GM23338 (cell line): ENCODE measurements around the gene VSTM2L. TPM values are rescaled to one million over a fixed set of nuclear protein-coding genes. Genes with fewer than 3 reads are reported as not detected.

Experiments
- ATAC-seq: fragments of 200-7000 bp; cut with Tn5 transposase; 3 replicates; pipeline ENCODE4 v1.9.1; 2020
- DNase-seq: peaks from one replicate; pipeline ENCODE4 v3.0.0-alpha.2; 2015; ENCODE audit warnings: low spot score
- H2AFZ ChIP-seq: fragments of 200-600 bp; sonication (generic); 2 replicates; pipeline ENCODE4 v1.8.0; 2016; ENCODE audit warnings: antibody characterized with exemption, mild to moderate bottlenecking, moderate library complexity
- H3F3A ChIP-seq: fragments of 200-600 bp; sonication (generic); replicated peaks from 2 replicates; pipeline ENCODE4 v1.8.0; 2017; ENCODE audit warnings: antibody characterized with exemption, mixed run types, low read depth
- H3K27ac ChIP-seq: fragments of 200-600 bp; sonication (generic); 2 replicates; pipeline ENCODE4 v1.6.1; 2016; ENCODE audit warnings: low read depth
- H3K27me3 ChIP-seq: fragments of 200-600 bp; sonication (generic); 2 replicates; pipeline ENCODE4 v1.8.0; 2016; ENCODE audit warnings: mild to moderate bottlenecking, mixed run types, moderate library complexity; ENCODE audit not compliant: insufficient read depth
- H3K36me3 ChIP-seq: fragments of 200-600 bp; sonication (generic); 2 replicates; pipeline ENCODE4 v1.8.0; 2016; ENCODE audit warnings: mild to moderate bottlenecking; ENCODE audit not compliant: insufficient read depth
- H3K4me1 ChIP-seq: fragments of 200-600 bp; sonication (generic); 2 replicates; pipeline ENCODE4 v1.8.0; 2016; ENCODE audit warnings: mild to moderate bottlenecking, moderate library complexity; ENCODE audit not compliant: insufficient read depth
- H3K4me2 ChIP-seq: fragments of 200-600 bp; sonication (generic); 2 replicates; pipeline ENCODE4 v1.7.1; 2017; ENCODE audit warnings: mixed run types
- H3K4me3 ChIP-seq: fragments of 200-600 bp; sonication (generic); 2 replicates; pipeline ENCODE4 v1.6.1; 2016; ENCODE audit warnings: mixed run types
- H3K79me2 ChIP-seq: fragments of 200-600 bp; sonication (generic); replicated peaks from 2 replicates; pipeline ENCODE4 v1.8.0; 2017; ENCODE audit warnings: mild to moderate bottlenecking; ENCODE audit not compliant: insufficient read depth
- H3K9me2 ChIP-seq: fragments of 200-600 bp; sonication (generic); 2 replicates; pipeline ENCODE4 v1.8.0; 2017; ENCODE audit not compliant: insufficient read depth
- H4K20me1 ChIP-seq: fragments of 200-600 bp; sonication (generic); replicated peaks from 2 replicates; pipeline ENCODE4 v1.8.0; 2017; ENCODE audit warnings: mild to moderate bottlenecking; ENCODE audit not compliant: insufficient read depth
- H3K27ac Mint-ChIP-seq: 2 replicates; pipeline ENCODE4 v1.8.0; 2020; ENCODE audit warnings: inconsistent platforms, mild to moderate bottlenecking, moderate library complexity, mixed read lengths
- H3K27me3 Mint-ChIP-seq: 3 replicates; pipeline ENCODE4 v1.8.0; 2022; ENCODE audit warnings: low read depth, mild to moderate bottlenecking, moderate library complexity, mixed read lengths, inconsistent platforms; ENCODE audit not compliant: insufficient read depth, poor library complexity
- H3K36me3 Mint-ChIP-seq: 3 replicates; pipeline ENCODE4 v1.8.0; 2021; ENCODE audit warnings: low read depth, mild to moderate bottlenecking, inconsistent platforms, moderate library complexity, mixed read lengths
- H3K4me1 Mint-ChIP-seq: 3 replicates; pipeline ENCODE4 v1.8.0; 2020; ENCODE audit warnings: mild to moderate bottlenecking, inconsistent platforms, mixed read lengths
- H3K4me3 Mint-ChIP-seq: 3 replicates; pipeline ENCODE4 v1.8.0; 2021; ENCODE audit warnings: moderate library complexity, mild to moderate bottlenecking, inconsistent platforms, mixed read lengths
- H3K9me3 Mint-ChIP-seq: 3 replicates; pipeline ENCODE4 v1.8.0; 2020; ENCODE audit warnings: moderate library complexity, mild to moderate bottlenecking, inconsistent platforms, mixed read lengths
- CREB1 ChIP-seq: fragments of 250-450 bp; sonication (Bioruptor Pico); IDR thresholded peaks from 2 replicates; pipeline ENCODE4 v1.5.0; 2020; ENCODE audit warnings: low read depth, mild to moderate bottlenecking, moderate library complexity
- CTCF ChIP-seq, 2 experiments: fragments of 200-600 bp in 1 of 2; sonication (generic) in 1 of 2; conservative IDR thresholded peaks; 2 replicates each; pipeline versions ENCODE4 v1.5.1 to v1.6.1; 2016 to 2017; ENCODE audit warnings: antibody characterized with exemption in 2 of 2, low read depth in 2 of 2, mild to moderate bottlenecking in 2 of 2, moderate library complexity in 1 of 2
- EZH2 ChIP-seq: fragments of 200-600 bp; sonication (generic); IDR thresholded peaks from one replicate; pipeline ENCODE4 v1.8.0; 2017; ENCODE audit warnings: antibody characterized with exemption, mild to moderate bottlenecking, low read depth; ENCODE audit not compliant: unreplicated experiment
- EZH2phosphoT487 ChIP-seq: fragments of 200-600 bp; sonication (generic); IDR thresholded peaks from one replicate; pipeline ENCODE4 v1.8.1; 2018; ENCODE audit warnings: antibody characterized with exemption; ENCODE audit not compliant: unreplicated experiment
- JUNB ChIP-seq: IDR thresholded peaks from one replicate; pipeline ENCODE4 v1.6.1; 2016; ENCODE audit warnings: antibody characterized with exemption; ENCODE audit not compliant: unreplicated experiment
- NANOG ChIP-seq: IDR thresholded peaks from 2 replicates; pipeline ENCODE4 v1.6.1; 2016; ENCODE audit warnings: antibody characterized with exemption, borderline replicate concordance
- POLR2AphosphoS5 ChIP-seq: IDR thresholded peaks from 2 replicates; pipeline ENCODE4 v1.6.1; 2016; ENCODE audit warnings: antibody characterized with exemption, low read depth
- REST ChIP-seq: IDR thresholded peaks from one replicate; pipeline ENCODE4 v1.6.1; 2018; ENCODE audit warnings: antibody characterized with exemption; ENCODE audit not compliant: unreplicated experiment
- STAT1 ChIP-seq: IDR thresholded peaks from one replicate; pipeline ENCODE4 v1.6.1; 2016; ENCODE audit warnings: antibody characterized with exemption; ENCODE audit not compliant: unreplicated experiment
- ZNF114 ChIP-seq: fragments of 250-450 bp; sonication (Bioruptor Pico); IDR thresholded peaks from 2 replicates; pipeline ENCODE4 v1.5.0; 2020; ENCODE audit warnings: mild to moderate bottlenecking, moderate library complexity
- ZNF331 ChIP-seq: fragments of 250-450 bp; sonication (Bioruptor Pico); IDR thresholded peaks from 2 replicates; pipeline ENCODE4 v1.5.0; 2020; ENCODE audit warnings: low read depth, mild to moderate bottlenecking, moderate library complexity
- ZNF462 ChIP-seq: fragments of 250-450 bp; sonication (Bioruptor Pico); IDR thresholded peaks from 2 replicates; pipeline ENCODE4 v1.5.0; 2020; ENCODE audit warnings: mild to moderate bottlenecking, moderate library complexity
- polyA plus RNA-seq: library from polyadenylated mRNA; unstranded; fragments of >200 nt; fragmentation: Nextera tagmentation; extraction: Ambion mirVana; gene quantifications from 2 replicates; pipeline ENCODE4 v1.2.1, GENCODE V29; 2016
- total RNA-seq: library from RNA; depleted of rRNA; stranded (reverse); fragments of >200 nt; shearing (Covaris generic); gene quantifications from 2 replicates; pipeline ENCODE4 v1.2.3, GENCODE V29; 2014
- TF ChIP-seq, protein P1 (sequence below): IDR thresholded peaks from 2 replicates; pipeline ENCODE4 v1.6.1; 2016; ENCODE audit warnings: antibody characterized with exemption

Gene VSTM2L
- total and polyA plus RNA-seq, 2 experiments from 2014 or later: 0.60 to 1.9 TPM

DNA sequence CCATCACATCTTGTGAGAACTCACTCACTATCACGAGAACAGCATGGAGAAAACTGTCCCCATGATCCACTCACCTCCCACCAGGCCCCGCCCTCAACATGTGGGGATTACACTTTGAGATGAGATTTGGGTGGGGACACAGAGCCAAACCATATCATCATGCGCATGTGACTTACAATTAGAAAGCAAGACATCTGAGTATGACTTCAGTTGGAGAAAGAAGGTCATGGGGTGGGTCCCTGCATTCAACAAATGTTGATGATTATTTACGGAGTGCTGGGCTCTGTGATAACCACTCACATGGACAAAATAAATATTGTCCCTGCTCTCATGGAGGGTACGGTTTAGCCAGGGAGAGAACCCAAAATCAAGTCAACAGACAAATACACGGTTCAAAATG lies 37.9 kb downstream of the VSTM2L start:
- Histone ChIP-seq H3K9me2 (no peaks in the 10 kb centered on the region), H3K4me1 (peaks cover 5% of the 10 kb centered on the region; the same call in 1 of the 2 replicates), H3K79me2 (no peaks in the 10 kb centered on the region), H2AFZ (no peak overlapping the region), H3F3A (no peaks in the 10 kb centered on the region), H3K4me2 (no peak overlapping the region), H4K20me1 (no peaks in the 10 kb centered on the region), H3K36me3 (no peaks in the 10 kb centered on the region), H3K27me3 (no peaks in the 10 kb centered on the region), H3K27ac (no peak overlapping the region), H3K4me3 (no peak overlapping the region)
- Mint-ChIP-seq H3K4me3 (no peak overlapping the region), H3K4me1 (peaks cover 3% of the 10 kb centered on the region), H3K27me3 (peaks cover 6% of the 10 kb centered on the region), H3K9me3 (no peaks in the 10 kb centered on the region), H3K36me3 (no peaks in the 10 kb centered on the region), H3K27ac (no peak overlapping the region)
- no peak for DNase-seq
- TF ChIP-seq ZNF114 (CRISPR knock-in tag): no peak
- no peak for TF ChIP-seq EZH2
- no peak for TF ChIP-seq EZH2phosphoT487
- TF ChIP-seq, protein P1, sequence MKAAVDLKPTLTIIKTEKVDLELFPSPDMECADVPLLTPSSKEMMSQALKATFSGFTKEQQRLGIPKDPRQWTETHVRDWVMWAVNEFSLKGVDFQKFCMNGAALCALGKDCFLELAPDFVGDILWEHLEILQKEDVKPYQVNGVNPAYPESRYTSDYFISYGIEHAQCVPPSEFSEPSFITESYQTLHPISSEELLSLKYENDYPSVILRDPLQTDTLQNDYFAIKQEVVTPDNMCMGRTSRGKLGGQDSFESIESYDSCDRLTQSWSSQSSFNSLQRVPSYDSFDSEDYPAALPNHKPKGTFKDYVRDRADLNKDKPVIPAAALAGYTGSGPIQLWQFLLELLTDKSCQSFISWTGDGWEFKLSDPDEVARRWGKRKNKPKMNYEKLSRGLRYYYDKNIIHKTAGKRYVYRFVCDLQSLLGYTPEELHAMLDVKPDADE: no peak
- TF ChIP-seq REST: no peak
- TF ChIP-seq ZNF462: no peak
- no peak for TF ChIP-seq CTCF (conservative IDR thresholded peaks at IDR 0.05; ENCODE audit: low read depth in 2 of 2)
- TF ChIP-seq NANOG: no peak
- TF ChIP-seq POLR2AphosphoS5: no peak
- TF ChIP-seq ZNF331 (CRISPR knock-in tag): no peak
- no peak for TF ChIP-seq STAT1
- no peak for TF ChIP-seq JUNB
- TF ChIP-seq CREB1 (CRISPR knock-in tag): no peak
- no peak for ATAC-seq
